ENCODE results near the gene PLSCR3.
"Not testable (repeated sequence)": the region's sequence is repeated elsewhere in the genome, so short reads cannot be mapped to it uniquely, and the experiment has no call there.

PLSCR3 gene

DNA sequence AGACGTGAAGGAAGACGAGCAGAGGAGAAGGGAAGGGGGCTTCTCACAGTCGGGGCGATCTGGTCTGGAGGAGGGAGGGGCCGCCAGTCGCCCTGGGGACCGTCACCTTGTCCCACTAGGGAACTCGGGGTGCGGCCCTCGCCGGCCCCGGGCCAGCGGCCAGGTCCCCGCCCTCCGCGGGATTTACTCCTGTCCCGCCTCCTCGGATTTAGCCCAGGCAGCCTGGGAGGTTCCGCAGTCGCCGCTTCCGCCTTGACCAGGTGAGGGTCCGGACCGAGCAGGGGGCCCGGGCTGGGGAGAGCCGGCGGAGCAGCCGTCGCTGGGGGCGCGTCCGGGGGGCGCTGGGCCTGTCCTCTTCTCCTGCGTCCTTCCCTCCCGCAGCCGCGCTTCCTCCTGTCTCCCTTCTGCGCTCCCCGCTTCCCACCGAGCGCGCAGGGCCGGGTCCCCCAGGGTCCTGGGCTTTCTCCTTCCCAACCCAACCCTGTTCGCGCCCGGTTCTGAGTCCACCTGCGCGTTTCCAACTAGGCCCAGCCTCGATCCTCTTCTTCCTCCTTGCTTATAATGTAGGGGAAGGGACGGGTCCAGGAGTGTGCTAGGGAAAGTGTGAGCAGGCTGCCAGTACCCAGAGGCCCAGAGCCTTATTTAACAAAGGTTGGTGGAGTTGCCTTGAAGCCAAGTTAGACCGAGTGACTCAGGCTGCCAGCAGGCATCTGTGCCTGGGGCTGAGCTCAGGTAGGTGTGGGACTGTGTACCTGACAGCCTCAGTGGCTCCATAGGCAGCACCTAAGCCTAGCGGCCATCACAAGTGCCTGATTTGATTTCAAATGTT is 13.3 kb downstream of the PLSCR3 start, which contains the start of gene TNK1:
TSS of gene TNK1 (plus strand) at position 235 of the 829 bp plus-strand sequence. CDS start 1,838 bp downstream, outside the sequence.
- Mint-ChIP-seq H3K27ac (peak within 1 kb of the TSS in 1 of 2 donors; percentile 32), H3K27me3 (peaks cover 67% of the 10 kb centered on the region), H3K4me3 (peak within 1 kb of the TSS in 1 of 2 donors; percentile 66), H3K4me1 (peaks cover 32% of the 10 kb centered on the region), H3K9me3 (peaks cover 7 to 8% of the 10 kb centered on the region in 2 donors)
- ATAC-seq = no peak
- DNase-seq = no peak

DNA sequence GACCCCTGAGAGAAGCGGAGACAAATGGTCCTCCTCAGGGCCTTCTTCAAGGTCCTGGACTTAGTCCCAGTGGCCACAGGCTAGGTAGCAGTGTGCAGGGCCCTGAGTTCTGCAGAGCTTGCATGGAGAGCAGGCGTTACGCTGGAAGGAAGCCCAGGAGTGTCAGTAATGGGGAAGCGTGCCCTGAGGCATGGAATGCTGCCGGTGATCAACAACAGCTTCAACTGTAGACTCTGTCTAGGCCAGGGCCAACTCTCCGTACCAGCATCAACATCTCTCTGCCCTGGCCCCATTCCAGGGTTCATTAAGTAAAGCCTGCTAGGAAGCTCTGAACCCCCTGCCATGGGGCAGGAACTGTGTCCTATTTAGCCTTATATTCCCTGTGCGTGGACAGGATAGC is 14.0 kb downstream of the PLSCR3 start:
- peak overlapping the region in 1 of 2 donors; percentile 9 for H3K4me3 Mint-ChIP-seq
- H3K9me3 Mint-ChIP-seq = peaks cover 7 to 8% of the 10 kb centered on the region in 2 donors
- no peak for ATAC-seq
- no peak overlapping the region for H3K27ac Mint-ChIP-seq
- H3K27me3 Mint-ChIP-seq = peaks cover 68% of the 10 kb centered on the region
- H3K4me1 Mint-ChIP-seq = peaks cover 28% of the 10 kb centered on the region
- DNase-seq = no peak

DNA sequence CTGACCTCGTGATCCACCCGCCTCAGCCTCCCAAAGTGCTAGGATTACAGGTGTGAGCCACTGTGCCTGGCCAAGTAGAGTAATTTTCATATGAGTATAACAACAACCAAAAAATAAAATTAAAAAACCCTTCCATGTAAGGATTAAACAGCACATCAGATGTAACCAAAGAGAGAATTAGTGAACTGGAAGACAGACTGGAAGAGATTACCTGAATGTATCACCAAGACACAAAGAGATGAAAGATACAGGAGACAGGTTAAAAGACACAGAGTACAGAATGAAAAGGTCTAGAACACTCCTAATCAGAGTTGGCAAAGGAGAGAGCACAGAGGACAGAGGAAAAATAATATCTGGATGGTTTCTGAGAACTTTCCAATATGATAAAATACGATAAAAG is 15.2 kb downstream of the PLSCR3 start:
- Mint-ChIP-seq H3K9me3 (peaks cover 7 to 8% of the 10 kb centered on the region in 2 donors), H3K27me3 (peaks cover 68% of the 10 kb centered on the region), H3K27ac (no peak overlapping the region), H3K4me3 (no peak overlapping the region), H3K4me1 (peaks cover 20% of the 10 kb centered on the region)
- ATAC-seq (no peak), DNase-seq (no peak)

- H3K27me3 Mint-ChIP-seq = peaks cover 29% of the 10 kb centered on the region
- no peaks in the 10 kb centered on the region for H3K4me1 Mint-ChIP-seq
- no peak for DNase-seq
- no peak for ATAC-seq
- H3K27ac Mint-ChIP-seq = no peak overlapping the region
- H3K9me3 Mint-ChIP-seq = peaks cover 4 to 6% of the 10 kb centered on the region in 2 donors
- H3K4me3 Mint-ChIP-seq = no peak overlapping the region
These were observed 20.0 kb downstream of the PLSCR3 start for GRCh38 chr17:7374353-7374752.

GRCh38 chr17:7370853-7371252 is 23.5 kb downstream of the PLSCR3 start:
- Mint-ChIP-seq H3K27ac (no peak overlapping the region), H3K4me1 (no peaks in the 10 kb centered on the region), H3K4me3 (no peak overlapping the region), H3K9me3 (no peaks in the 10 kb centered on the region), H3K27me3 (no peaks in the 10 kb centered on the region)
- no peak for DNase-seq
- no peak for ATAC-seq

DNA sequence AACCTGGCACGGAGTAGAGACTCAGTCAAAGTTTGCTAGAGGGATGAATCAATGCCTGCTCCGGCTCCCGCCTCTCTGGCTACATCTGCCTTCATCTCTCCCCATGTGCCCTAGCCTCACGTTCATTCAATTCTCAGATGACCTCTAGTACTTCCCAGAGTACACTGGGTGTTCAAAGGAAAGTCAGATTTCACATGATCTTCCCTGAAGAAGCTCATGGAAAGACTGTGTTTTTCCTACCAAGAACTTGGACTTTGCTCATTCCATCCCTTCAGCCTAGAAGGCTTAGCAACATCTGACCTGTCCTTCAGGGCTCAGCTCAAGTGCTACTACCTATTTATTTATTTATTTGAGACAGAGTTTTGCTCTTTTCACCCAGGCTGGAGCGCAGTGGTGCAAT is 24.5 kb downstream of the PLSCR3 start:
- no peak overlapping the region for H3K4me3 Mint-ChIP-seq
- no peaks in the 10 kb centered on the region for H3K27me3 Mint-ChIP-seq
- ATAC-seq = no peak
- H3K9me3 Mint-ChIP-seq = no peaks in the 10 kb centered on the region
- no peak overlapping the region for H3K27ac Mint-ChIP-seq
- no peak for DNase-seq
- no peaks in the 10 kb centered on the region for H3K4me1 Mint-ChIP-seq

- not testable (repeated sequence) for H3K27ac Mint-ChIP-seq, H3K27me3 Mint-ChIP-seq, H3K4me1 Mint-ChIP-seq, ATAC-seq, DNase-seq, H3K9me3 Mint-ChIP-seq, H3K4me3 Mint-ChIP-seq
These were observed 25.7 kb downstream of the PLSCR3 start for GRCh38 chr17:7368599-7368994.

DNA sequence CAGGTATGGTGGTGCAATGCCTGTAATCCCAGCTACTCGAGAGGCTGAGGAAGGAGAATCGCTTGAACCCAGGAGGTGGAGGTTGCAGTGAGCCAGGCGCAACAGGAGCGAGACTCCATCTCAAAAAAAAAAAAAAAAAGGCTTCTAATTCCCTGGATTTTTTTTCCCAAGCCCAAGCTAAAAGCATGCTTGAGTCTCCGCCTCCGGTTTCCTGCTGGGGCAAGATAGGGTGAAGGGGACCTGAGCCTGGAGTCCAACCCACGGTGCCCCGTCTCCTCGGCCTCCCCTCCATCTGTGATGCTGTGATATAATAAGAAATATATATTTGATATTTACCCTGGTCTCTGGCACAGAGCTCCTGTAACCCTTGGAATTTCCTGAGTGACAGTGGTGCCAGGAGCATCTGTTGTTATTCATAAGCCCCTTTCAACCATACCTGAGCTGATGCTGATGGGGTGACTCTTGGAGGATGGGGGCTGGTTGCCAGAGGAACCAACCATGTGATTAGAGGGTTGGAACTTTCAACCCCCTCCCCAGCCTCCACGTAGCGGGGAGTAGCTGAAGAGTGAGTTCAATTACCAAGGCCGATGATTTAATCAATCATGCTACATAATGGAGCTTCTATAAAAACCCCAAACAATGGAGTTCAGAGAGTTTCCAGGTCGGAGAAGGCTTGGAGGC is 26.3 kb downstream of the PLSCR3 start:
- no peak for ATAC-seq
- H3K27me3 Mint-ChIP-seq = no peaks in the 10 kb centered on the region

GRCh38 chr17:7367083-7367482 is 27.2 kb downstream of the PLSCR3 start:
- DNase-seq = no peak
- H3K27ac Mint-ChIP-seq = no peak overlapping the region
- no peak for ATAC-seq
- peaks cover 2% of the 10 kb centered on the region for H3K27me3 Mint-ChIP-seq
- H3K4me3 Mint-ChIP-seq = no peak overlapping the region
- no peaks in the 10 kb centered on the region for H3K9me3 Mint-ChIP-seq
- H3K4me1 Mint-ChIP-seq = peaks cover 1% of the 10 kb centered on the region

More for the DNA sequence above, 26.3 kb downstream of the PLSCR3 start:
- DNase-seq = no peak
- H3K4me3 Mint-ChIP-seq = no peak overlapping the region
- H3K9me3 Mint-ChIP-seq = no peaks in the 10 kb centered on the region
- H3K27ac Mint-ChIP-seq = no peak overlapping the region
- no peaks in the 10 kb centered on the region for H3K4me1 Mint-ChIP-seq

DNA sequence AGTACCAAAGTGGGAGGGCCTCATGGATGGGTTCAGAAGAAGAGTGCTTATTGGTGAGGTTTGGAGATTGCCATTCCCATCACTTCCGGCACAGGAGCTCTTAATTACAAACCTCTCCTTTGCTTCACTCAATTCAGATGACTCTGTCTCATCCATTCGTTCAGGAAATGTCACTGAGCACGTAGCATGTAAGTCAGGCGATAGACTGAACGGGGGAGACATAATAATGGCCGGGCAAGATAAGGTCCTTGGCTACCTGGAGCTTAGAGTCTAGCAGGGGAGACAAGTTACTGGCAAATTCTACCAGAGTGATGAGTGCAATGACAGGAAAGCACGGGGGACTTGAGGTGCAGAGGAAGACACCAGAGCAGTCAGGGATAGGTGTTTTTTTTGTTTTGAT is 28.4 kb downstream of the PLSCR3 start:
- H3K9me3 Mint-ChIP-seq, H3K4me3 Mint-ChIP-seq, H3K27ac Mint-ChIP-seq, DNase-seq, ATAC-seq, H3K4me1 Mint-ChIP-seq, H3K27me3 Mint-ChIP-seq: not testable (repeated sequence)

GRCh38 chr17:7363311-7363710 is 31.0 kb downstream of the PLSCR3 start:
- Mint-ChIP-seq H3K27ac (no peak overlapping the region), H3K4me1 (peaks cover 7% of the 10 kb centered on the region), H3K27me3 (peaks cover 8% of the 10 kb centered on the region), H3K4me3 (no peak overlapping the region), H3K9me3 (no peaks in the 10 kb centered on the region)
- ATAC-seq = no peak
- no peak for DNase-seq

DNA sequence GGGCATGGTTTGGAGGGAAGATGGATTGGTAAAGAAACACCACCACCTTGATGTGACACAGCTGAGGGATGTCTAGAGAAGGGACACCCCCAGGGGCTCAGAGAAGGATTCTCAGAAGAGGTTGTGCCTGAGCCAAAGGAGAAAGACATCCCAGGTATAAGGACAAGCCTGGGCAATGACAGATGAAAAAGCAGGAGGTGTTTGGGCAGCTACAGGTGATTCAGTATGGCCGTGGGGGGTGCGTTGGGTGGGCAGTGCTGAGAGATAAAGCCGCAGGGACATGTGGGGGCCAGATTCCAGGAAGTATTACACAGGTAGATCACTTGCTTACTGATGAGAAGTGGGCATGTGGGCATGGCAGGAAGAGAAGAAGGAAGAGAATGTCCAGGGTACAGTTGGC is 32.4 kb downstream of the PLSCR3 start:
- H3K4me1 Mint-ChIP-seq = peaks cover 7% of the 10 kb centered on the region
- H3K27me3 Mint-ChIP-seq = peaks cover 8% of the 10 kb centered on the region
- DNase-seq (no peak), ATAC-seq (no peak)
- no peak overlapping the region for H3K27ac Mint-ChIP-seq
- no peak overlapping the region for H3K4me3 Mint-ChIP-seq
- no peaks in the 10 kb centered on the region for H3K9me3 Mint-ChIP-seq

GRCh38 chr17:7357381-7357780 is 36.9 kb downstream of the PLSCR3 start:
- no peak for ATAC-seq
- Mint-ChIP-seq H3K27me3 (peaks cover 8% of the 10 kb centered on the region), H3K27ac (peak overlapping the region in 1 of 2 donors; percentile 72), H3K4me1 (peaks cover 44% of the 10 kb centered on the region), H3K4me3 (no peak overlapping the region), H3K9me3 (no peaks in the 10 kb centered on the region)
- DNase-seq = no peak

DNA sequence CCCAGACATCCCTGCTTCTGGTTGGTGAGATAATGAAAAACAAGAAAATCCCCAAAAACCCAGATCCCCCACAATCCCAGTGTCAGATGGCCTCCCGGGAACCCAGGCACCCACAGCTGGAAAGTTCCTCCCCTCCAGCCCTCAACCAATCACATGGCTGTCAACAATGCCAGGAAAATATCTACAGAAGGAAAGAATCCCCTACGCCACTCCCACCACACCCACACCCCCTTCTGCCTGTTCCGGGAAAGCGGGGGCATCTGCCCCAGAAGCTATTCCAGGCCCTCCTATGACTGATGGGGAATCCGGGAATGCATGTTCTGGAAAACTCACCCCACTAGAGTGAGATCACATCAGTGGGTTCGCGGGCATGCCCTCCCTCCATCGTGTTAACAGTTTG is 37.6 kb downstream of the PLSCR3 start:
- H3K4me3 Mint-ChIP-seq = peak overlapping the region in 1 of 2 donors; percentile 18
- H3K9me3 Mint-ChIP-seq = no peaks in the 10 kb centered on the region
- ATAC-seq = no peak
- H3K27me3 Mint-ChIP-seq = peaks cover 3% of the 10 kb centered on the region
- no peak overlapping the region for H3K27ac Mint-ChIP-seq
- H3K4me1 Mint-ChIP-seq = peaks cover 41% of the 10 kb centered on the region
- DNase-seq = no peak

DNA sequence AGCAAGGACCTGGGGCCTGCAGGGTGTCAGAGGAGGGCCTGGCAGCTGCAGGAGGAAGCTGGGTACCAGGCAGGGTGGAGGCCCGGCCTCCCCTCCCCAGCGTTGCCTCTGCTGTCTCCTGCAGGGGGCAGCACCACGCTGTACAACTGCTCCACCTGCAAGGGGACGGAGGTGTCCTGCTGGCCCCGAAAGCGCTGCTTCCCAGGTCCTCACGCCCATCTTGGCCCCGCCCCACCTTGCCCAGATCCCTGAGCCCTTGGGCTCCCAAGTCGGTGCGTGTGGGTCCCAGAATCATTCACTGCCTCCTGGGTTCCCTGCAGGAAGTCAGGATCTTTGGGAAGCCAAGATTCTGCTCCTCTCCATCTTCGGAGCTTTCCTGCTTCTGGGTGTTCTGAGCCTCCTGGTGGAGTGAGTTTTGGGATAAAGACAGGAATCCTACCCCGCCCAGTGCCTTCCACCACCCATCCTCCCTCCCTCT is 38.2 kb downstream of the PLSCR3 start:
- no peak overlapping the region for H3K27ac Mint-ChIP-seq
- H3K4me1 Mint-ChIP-seq = peaks cover 44% of the 10 kb centered on the region
- no peaks in the 10 kb centered on the region for H3K9me3 Mint-ChIP-seq
- DNase-seq = peak; percentile 86 to 89
- H3K4me3 Mint-ChIP-seq = peak overlapping the region in 1 of 2 donors; percentile 18
- ATAC-seq = peak; percentile 80
- no peaks in the 10 kb centered on the region for H3K27me3 Mint-ChIP-seq

DNA sequence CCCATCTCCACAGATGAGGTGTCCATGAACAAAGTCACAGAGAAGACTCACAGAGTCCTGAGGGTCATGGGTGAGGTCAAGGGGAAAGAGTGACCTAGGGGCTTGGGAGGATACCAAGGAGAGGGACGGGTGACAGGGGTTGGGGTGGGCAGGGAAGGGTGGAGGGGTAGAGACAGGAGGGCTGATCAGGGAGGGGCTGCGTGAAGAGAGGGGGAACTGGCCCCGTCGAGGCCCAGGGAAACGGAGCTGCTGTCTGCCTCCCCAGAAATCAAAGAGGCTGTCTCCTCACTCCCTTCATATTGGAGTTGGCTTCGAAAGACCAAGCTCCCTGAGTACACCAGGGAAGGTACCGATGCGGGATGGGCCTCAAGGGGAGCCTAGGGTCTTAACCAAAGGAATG is 38.8 kb downstream of the PLSCR3 start:
- peaks cover 49% of the 10 kb centered on the region for H3K4me1 Mint-ChIP-seq
- no peaks in the 10 kb centered on the region for H3K9me3 Mint-ChIP-seq
- DNase-seq = no peak
- no peak overlapping the region for H3K4me3 Mint-ChIP-seq
- no peak for ATAC-seq
- no peaks in the 10 kb centered on the region for H3K27me3 Mint-ChIP-seq
- no peak overlapping the region for H3K27ac Mint-ChIP-seq

All from stimulated activated naive CD8-positive, alpha-beta T cell treated with anti-CD3 and anti-CD28 coated beads, Interleukin-15, amount 100 ng/mL, for 72 hours (primary cell).